Endothelial cell of umbilical vein (primary cell): ENCODE data around the gene SLC25A1.

ENCODE experiments used
- CTCF ChIP-seq, 2 donors: IDR thresholded peaks; 1 replicate in 1 of 2; 2 replicates in 1 of 2; pipeline ENCODE4 v1.5.1; 2011; ENCODE audit warnings: low read length in 2 of 2, mild to moderate bottlenecking in 2 of 2, moderate library complexity in 2 of 2, control low read depth in 1 of 2, inconsistent platforms in 1 of 2, low read depth in 1 of 2; ENCODE audit not compliant: insufficient read depth in 1 of 2; ENCODE audit errors: extremely low read depth in 1 of 2
- FOS ChIP-seq: IDR thresholded peaks from 2 replicates; pipeline ENCODE4 v1.6.1; 2011; ENCODE audit warnings: mild to moderate bottlenecking, low read length, moderate library complexity, borderline replicate concordance; ENCODE audit not compliant: insufficient read depth
- POLR2A ChIP-seq: IDR thresholded peaks from 2 replicates; pipeline ENCODE4 v1.6.1; 2012; ENCODE audit warnings: low read depth, mild to moderate bottlenecking, control low read depth, low read length

- TF ChIP-seq CTCF (IDR thresholded peaks at IDR 0.05; ENCODE audit: extremely low read depth in 1 of 2, insufficient read depth in 1 of 2, low read depth in 1 of 2, low read length in 2 of 2) = no peak
- TF ChIP-seq POLR2A = no peak
- TF ChIP-seq FOS = no peak
These were observed 40.2 kb upstream of the SLC25A1 start for GRCh38 chr22:19218541-19219233.
